Vagina (tissue), 2 donors: ENCODE measurements around the gene ITGB4. TPM values are rescaled to one million over a fixed set of nuclear protein-coding genes. Genes with fewer than 3 reads are reported as not detected.

Experiments
- DNase-seq, 2 donors: peaks; one replicate each; pipeline ENCODE4 v3.0.0-alpha.2; 2017; ENCODE audit errors: extremely low spot score in 2 of 2
- H3K27ac ChIP-seq: fragments of 200-600 bp; sonication (generic); one replicate; pipeline ENCODE4 v1.5.1; 2019
- H3K27me3 ChIP-seq: fragments of 200-600 bp; sonication (generic); one replicate; pipeline ENCODE4 v1.5.1; 2019
- H3K36me3 ChIP-seq, 2 donors: fragments of 200-600 bp; sonication (generic); one replicate each; pipeline ENCODE4 v1.5.1; 2017 to 2019
- H3K4me1 ChIP-seq: fragments of 200-600 bp; sonication (generic); one replicate; pipeline ENCODE4 v1.5.1; 2019
- H3K4me3 ChIP-seq, 2 donors: fragments of 200-600 bp; sonication (generic); 1 replicate in 1 of 2; 2 replicates in 1 of 2; pipeline ENCODE4 v1.5.1; 2016 to 2019
- H3K9me3 ChIP-seq: fragments of 200-600 bp; sonication (generic); one replicate; pipeline ENCODE4 v1.5.1; 2019
- CTCF ChIP-seq, 3 experiments: fragments of 450-650 bp in 2 of 3; fragments of 200-600 bp in 1 of 3; sonication (generic) in 1 of 3; IDR thresholded peaks; one replicate each; pipeline ENCODE4 v1.5.1; 2017 to 2019; ENCODE audit warnings: antibody characterized with exemption in 3 of 3, mild to moderate bottlenecking in 2 of 3, moderate library complexity in 2 of 3
- POLR2A ChIP-seq, 2 donors: fragments of 450-650 bp; IDR thresholded peaks; one replicate each; pipeline ENCODE4 v1.6.1; 2017; ENCODE audit warnings: antibody characterized with exemption in 2 of 2, mild to moderate bottlenecking in 2 of 2, moderate library complexity in 2 of 2
- POLR2AphosphoS5 ChIP-seq, 2 donors: sonication (generic); formaldehyde crosslinking; IDR thresholded peaks; one replicate each; pipeline ENCODE4 v1.9.0; 2017; ENCODE audit warnings: antibody characterized with exemption in 2 of 2, mild to moderate bottlenecking in 2 of 2, low read depth in 1 of 2; ENCODE audit not compliant: insufficient read depth in 1 of 2
- intact Hi-C: fragments of 100-400 bp; cut with DNase I; formaldehyde crosslinking; loops from one replicate; pipeline ENCODE4 v1.15.1; 2023
- total RNA-seq: library from RNA; depleted of rRNA; stranded (reverse); fragments of >200 nt; gene quantifications from one replicate; pipeline ENCODE4 v1.2.3, GENCODE V29; 2016

ITGB4 gene
- total RNA-seq, 1 donor from 2014 or later: 169 TPM

DNA sequence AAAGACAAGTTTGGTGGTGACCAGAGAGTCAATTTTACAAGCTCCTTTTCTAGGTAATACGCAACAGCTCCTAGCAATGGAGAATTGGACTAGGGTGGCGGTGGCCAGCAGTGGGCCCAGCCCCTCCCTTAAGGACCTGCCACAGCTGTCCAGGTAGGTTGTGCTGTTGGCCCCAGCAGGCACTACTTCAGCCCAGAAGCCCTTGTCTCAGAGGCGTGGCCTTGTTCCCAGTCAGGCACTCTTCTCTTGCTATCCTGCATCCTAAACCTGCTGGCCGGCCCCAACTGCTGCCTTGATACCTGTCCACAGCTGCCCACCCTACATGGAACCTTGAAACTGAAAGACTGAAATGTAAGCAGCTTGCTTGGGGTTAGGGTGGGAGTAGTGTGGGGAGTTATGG is 44.7 kb downstream of the ITGB4 start:
- Histone ChIP-seq H3K27ac (peak overlapping the region; percentile 91), H3K9me3 (no peaks in the 10 kb centered on the region), H3K4me3 (no peak overlapping the region), H3K27me3 (no peaks in the 10 kb centered on the region), H3K36me3 (no peaks in the 10 kb centered on the region), H3K4me1 (peaks cover 20% of the 10 kb centered on the region)
- no peak for TF ChIP-seq CTCF (IDR thresholded peaks at IDR 0.05)
- no peak for TF ChIP-seq POLR2A (IDR thresholded peaks at IDR 0.05)
- TF ChIP-seq POLR2AphosphoS5 (IDR thresholded peaks at IDR 0.05; ENCODE audit: insufficient read depth in 1 of 2, low read depth in 1 of 2): no peak
- no peak for DNase-seq
- intact Hi-C loops: loop anchor here (10.0 kb wide), 1 partner anchor 109 kb away; the partner anchor contains the start of gene TRIM47

DNA sequence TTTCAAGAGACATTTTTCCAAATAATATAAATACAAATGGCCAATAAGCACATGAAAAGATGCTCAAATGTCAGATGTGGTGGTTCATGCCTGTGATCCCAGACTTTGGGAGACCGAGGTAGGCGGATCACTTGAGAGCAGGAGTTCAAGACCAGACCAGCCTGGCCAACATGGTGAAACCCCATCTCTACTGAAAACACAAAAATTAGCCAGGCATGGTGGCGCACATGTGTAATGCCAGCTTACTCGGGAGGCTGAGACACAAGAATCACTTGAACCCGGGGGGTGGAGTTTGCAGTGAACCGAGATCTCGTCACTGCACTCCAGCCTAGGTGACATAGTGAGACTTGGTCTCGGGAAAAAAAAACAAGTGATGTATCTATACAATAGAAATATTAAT is 46.6 kb downstream of the ITGB4 start:
- TF ChIP-seq POLR2A (IDR thresholded peaks at IDR 0.05): no peak
- no peak for TF ChIP-seq POLR2AphosphoS5 (IDR thresholded peaks at IDR 0.05; ENCODE audit: insufficient read depth in 1 of 2, low read depth in 1 of 2)
- no peak for TF ChIP-seq CTCF (IDR thresholded peaks at IDR 0.05)
- no peak for DNase-seq
- Histone ChIP-seq H3K27me3 (no peaks in the 10 kb centered on the region), H3K4me1 (peaks cover 20% of the 10 kb centered on the region), H3K4me3 (no peak overlapping the region), H3K9me3 (no peaks in the 10 kb centered on the region), H3K36me3 (no peaks in the 10 kb centered on the region), H3K27ac (no peak overlapping the region)
- intact Hi-C loops: loop anchor here (10.0 kb wide), 1 partner anchor 107 kb away; the partner anchor contains the start of gene TRIM47

DNA sequence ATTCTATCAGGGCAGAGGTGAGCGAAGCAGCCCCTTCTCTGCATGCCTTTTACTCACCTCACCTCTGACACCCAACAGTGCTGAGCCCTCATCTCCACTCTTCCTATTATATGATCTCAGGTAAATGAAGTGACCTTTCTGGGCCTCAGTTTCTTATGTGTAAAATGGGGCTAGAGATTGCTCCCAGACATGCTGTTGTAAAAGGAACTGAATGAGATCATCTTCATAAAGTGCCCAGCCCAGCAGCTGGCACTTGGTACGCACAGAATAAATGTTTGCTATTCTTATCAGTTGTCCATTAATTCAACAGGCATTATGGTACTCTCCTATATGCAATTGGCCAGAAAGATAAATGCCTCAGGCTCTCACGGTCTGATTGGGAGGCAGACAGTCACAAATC is 48.3 kb downstream of the ITGB4 start:
- H3K9me3 ChIP-seq: no peaks in the 10 kb centered on the region
- TF ChIP-seq POLR2AphosphoS5 (IDR thresholded peaks at IDR 0.05; ENCODE audit: insufficient read depth in 1 of 2, low read depth in 1 of 2): no peak
- no peak for TF ChIP-seq POLR2A (IDR thresholded peaks at IDR 0.05)
- TF ChIP-seq CTCF (IDR thresholded peaks at IDR 0.05): no peak
- peaks cover 12% of the 10 kb centered on the region for H3K4me1 ChIP-seq
- no peak overlapping the region for H3K27ac ChIP-seq
- no peaks in the 10 kb centered on the region for H3K27me3 ChIP-seq
- intact Hi-C loops: loop anchor here (10.0 kb wide), 1 partner anchor 105 kb away; the partner anchor contains the start of gene TRIM47
- peaks cover 0 to 6% of the 10 kb centered on the region in 2 donors for H3K36me3 ChIP-seq
- H3K4me3 ChIP-seq: no peak overlapping the region
- no peak for DNase-seq

GRCh38 chr17:75771334-75772281 is 50.3 kb downstream of the ITGB4 start:
- Histone ChIP-seq H3K27ac (no peak overlapping the region), H3K4me1 (peaks cover 25% of the 10 kb centered on the region), H3K27me3 (no peaks in the 10 kb centered on the region), H3K36me3 (peaks cover 0 to 12% of the 10 kb centered on the region in 2 donors), H3K4me3 (no peak overlapping the region), H3K9me3 (no peaks in the 10 kb centered on the region)
- TF ChIP-seq POLR2AphosphoS5 (IDR thresholded peaks at IDR 0.05; ENCODE audit: insufficient read depth in 1 of 2, low read depth in 1 of 2) (no peak), POLR2A (IDR thresholded peaks at IDR 0.05) (no peak), CTCF (IDR thresholded peaks at IDR 0.05) (no peak)
- DNase-seq: no peak
- intact Hi-C loops: no loop called here
